Activated T-helper 2 cell treated with anti-CD3 and anti-CD28 coated beads, Interferon-gamma antibody, Interleukin-2, Interleukin-4, amounts not matched to agents 10 μg/mL and 5 μg/mL and 100 μg/mL, durations not matched to agents 14 hours and 24 hours and 36 hours (primary cell): ENCODE data around the gene C10orf120. TPM values are rescaled to one million over a fixed set of nuclear protein-coding genes. Genes with fewer than 3 reads are reported as not detected.

Experiments used
- DNase-seq: peaks from one replicate; pipeline ENCODE4 v3.0.0; 2021; ENCODE audit warnings: low spot score
- H3K27ac Mint-ChIP-seq: one replicate; pipeline ENCODE4 v1.8.0; 2021; ENCODE audit warnings: mixed read lengths
- H3K27me3 Mint-ChIP-seq: one replicate; pipeline ENCODE4 v1.8.0; 2021; ENCODE audit warnings: low read depth, mixed read lengths
- H3K36me3 Mint-ChIP-seq: one replicate; pipeline ENCODE4 v1.8.0; 2021; ENCODE audit warnings: low read depth, mixed read lengths
- H3K4me1 Mint-ChIP-seq: one replicate; pipeline ENCODE4 v1.8.0; 2021; ENCODE audit warnings: low read depth, mixed read lengths
- H3K4me3 Mint-ChIP-seq: one replicate; pipeline ENCODE4 v1.8.0; 2021; ENCODE audit warnings: low read depth, mild to moderate bottlenecking, moderate library complexity, mixed read lengths
- H3K9me3 Mint-ChIP-seq: one replicate; pipeline ENCODE4 v1.8.0; 2021; ENCODE audit warnings: mixed read lengths
- intact Hi-C: fragments of 100-400 bp; cut with micrococcal nuclease; formaldehyde crosslinking; loops from one replicate; pipeline ENCODE4 v1.15.1; 2023
- total RNA-seq: library from RNA; stranded (reverse); gene quantifications from 2 replicates; pipeline ENCODE4 v1.2.3, GENCODE V29; 2022

C10orf120 gene
- total RNA-seq, 1 donor from 2014 or later = not detected

DNA sequence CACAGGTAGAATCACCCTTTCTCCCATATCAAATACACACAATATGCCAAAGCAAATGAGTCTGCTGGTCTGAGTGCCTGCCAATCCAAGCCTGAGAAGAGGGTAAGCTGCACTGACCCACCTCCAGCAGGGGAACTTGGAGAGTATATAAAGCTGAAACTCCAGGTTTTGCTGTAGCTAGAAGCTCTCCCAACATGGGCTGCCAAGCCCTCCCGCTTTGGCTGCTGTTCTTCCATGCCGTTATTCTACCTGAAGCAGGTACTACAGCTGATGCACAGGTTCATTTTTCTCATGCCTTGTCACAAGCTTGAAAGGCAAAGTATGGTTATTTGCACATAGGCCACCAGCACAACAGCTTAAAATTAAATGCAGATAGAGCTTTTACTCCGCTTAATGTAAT lies 21.5 kb upstream of the C10orf120 start:
- intact Hi-C loops = no loop called here
- Mint-ChIP-seq H3K4me1 (no peaks in the 10 kb centered on the region), H3K27ac (no peak overlapping the region), H3K36me3 (no peaks in the 10 kb centered on the region), H3K9me3 (no peaks in the 10 kb centered on the region), H3K4me3 (no peak overlapping the region), H3K27me3 (no peaks in the 10 kb centered on the region)
- no peak for DNase-seq

DNA sequence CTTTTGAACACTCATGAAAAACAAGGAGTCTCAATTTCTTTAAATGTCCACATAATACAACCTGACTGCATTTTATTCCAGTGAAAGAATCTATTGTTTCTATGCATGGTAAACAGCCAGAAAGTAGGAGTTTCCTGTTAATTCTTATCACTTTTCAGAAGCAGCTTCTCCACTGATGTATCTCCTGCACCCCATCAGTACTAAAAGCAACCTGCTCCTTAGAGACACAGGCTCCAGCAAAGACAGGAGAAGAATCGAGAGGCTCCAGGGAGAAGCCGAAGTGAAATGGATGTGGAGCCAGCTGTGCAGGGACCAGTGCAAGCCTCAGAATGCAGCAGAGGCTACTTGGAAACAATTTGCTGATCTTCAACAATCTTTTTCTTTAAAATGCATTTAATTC lies 16.4 kb upstream of the C10orf120 start:
- Mint-ChIP-seq H3K4me3 (no peak overlapping the region), H3K4me1 (no peaks in the 10 kb centered on the region)
- no peak for DNase-seq

DNA sequence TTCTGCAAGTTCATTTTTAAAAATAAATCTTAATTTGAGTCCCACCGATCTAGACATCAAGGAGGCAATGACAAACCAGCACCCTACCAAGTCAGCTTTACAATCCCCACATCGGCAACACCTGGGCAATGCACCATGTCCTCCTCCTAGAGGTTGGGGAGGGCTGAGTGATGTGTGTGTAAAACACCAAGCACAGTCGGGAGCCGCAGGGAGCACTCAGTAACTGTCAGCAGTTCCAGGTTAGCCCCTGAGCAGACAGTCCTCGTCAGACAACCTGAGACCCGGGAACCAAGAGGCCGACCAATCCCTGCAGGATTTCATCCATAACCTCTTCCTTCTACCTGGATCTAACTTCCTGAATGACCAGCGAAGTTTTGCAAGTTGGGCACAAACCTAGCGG lies 15.9 kb upstream of the C10orf120 start:
- intact Hi-C loops = no loop called here
- DNase-seq = no peak

More for the DNA sequence above, 16.4 kb upstream of the C10orf120 start:
- intact Hi-C loops = no loop called here
- Mint-ChIP-seq H3K27me3 (peaks cover 2% of the 10 kb centered on the region), H3K27ac (no peak overlapping the region), H3K36me3 (no peaks in the 10 kb centered on the region), H3K9me3 (no peaks in the 10 kb centered on the region)

DNA sequence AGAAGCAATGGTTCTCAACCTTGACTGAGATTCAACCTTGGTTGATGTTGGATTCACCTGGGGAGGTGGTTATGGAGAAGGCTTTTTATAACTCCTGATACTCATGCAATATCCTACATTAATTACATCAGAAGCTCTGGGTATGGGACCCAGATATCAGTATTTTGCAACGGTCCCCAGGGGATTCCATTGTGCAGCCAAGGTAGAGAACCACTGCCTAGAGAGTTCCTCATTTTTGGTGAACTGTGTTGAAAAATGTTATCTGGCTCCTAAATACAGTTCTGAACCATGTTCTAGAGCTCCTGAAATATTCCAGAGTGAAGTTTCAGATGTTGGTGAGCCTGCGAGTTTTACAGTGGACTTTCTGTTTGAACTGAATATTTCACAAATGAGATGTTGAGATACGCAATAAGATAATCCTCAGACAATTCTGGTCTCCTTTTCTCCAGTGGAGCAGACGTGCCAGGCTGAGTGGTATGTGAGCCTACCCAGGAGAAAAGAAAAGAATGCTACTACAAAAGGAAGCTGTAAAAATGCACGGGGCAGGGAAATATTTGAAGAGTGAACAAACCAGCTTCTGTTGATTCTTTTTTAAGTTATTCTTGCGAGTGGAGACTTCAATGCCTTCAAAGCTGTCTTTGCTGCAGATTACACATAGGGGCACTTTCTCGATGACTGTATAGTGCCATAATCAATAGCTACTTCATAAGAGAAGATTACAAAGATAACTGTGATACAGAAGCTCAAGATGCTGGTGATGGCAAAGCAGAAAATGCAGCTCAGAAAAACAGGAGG lies 13.6 kb upstream of the C10orf120 start:
- no peaks in the 10 kb centered on the region for H3K9me3 Mint-ChIP-seq
- peaks cover 10% of the 10 kb centered on the region for H3K27me3 Mint-ChIP-seq
- H3K4me3 Mint-ChIP-seq = no peak overlapping the region
- H3K36me3 Mint-ChIP-seq = no peaks in the 10 kb centered on the region
- DNase-seq = no peak
- no peaks in the 10 kb centered on the region for H3K4me1 Mint-ChIP-seq
- intact Hi-C loops = no loop called here
- no peak overlapping the region for H3K27ac Mint-ChIP-seq

More for the DNA sequence above, 15.9 kb upstream of the C10orf120 start:
- no peaks in the 10 kb centered on the region for H3K9me3 Mint-ChIP-seq
- H3K27ac Mint-ChIP-seq = no peak overlapping the region
- peaks cover 2% of the 10 kb centered on the region for H3K27me3 Mint-ChIP-seq
- no peaks in the 10 kb centered on the region for H3K4me1 Mint-ChIP-seq
- H3K4me3 Mint-ChIP-seq = no peak overlapping the region
- no peaks in the 10 kb centered on the region for H3K36me3 Mint-ChIP-seq

DNA sequence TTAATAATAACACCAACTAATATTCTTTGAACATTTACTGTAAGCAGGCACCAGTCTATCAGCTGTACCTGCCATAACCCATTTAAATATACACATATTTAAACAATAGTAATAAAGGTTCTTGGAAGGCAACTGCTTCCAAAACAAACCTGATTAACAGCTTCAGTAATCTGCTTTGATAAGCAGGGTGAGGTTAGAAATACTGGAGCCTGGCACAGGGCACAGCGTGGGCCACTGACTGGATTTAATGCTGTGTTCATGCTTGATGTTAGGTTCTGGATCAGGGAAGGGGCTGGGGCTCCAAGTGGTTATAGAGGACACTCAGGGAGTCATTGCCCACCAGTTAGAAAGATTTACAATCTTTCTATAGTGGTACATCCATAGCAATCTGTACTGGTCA lies 10.9 kb upstream of the C10orf120 start:
- Mint-ChIP-seq H3K27me3 (peaks cover 8% of the 10 kb centered on the region), H3K27ac (no peak overlapping the region), H3K9me3 (no peaks in the 10 kb centered on the region), H3K4me1 (no peaks in the 10 kb centered on the region), H3K36me3 (no peaks in the 10 kb centered on the region), H3K4me3 (no peak overlapping the region)
- intact Hi-C loops = no loop called here
- no peak for DNase-seq

DNA sequence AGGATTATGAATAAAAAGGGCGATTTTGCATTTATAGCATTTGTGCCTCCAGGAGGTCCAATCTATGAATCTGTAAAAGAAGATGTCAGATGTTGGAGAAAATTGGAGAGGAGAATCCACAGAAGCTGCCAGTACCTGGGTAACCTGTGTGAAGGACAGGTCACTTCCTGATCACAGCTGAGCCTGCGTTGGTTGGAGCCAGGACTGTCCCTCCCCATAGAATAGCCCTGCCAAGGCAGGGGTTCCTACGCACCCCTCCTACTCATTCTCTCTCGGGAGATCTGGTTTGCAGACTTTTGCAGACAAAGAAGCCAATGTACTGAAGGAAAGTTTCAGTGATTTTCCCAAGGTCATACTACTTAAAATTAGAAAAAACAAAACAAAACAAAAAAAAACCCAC lies 10.3 kb upstream of the C10orf120 start:
- no peaks in the 10 kb centered on the region for H3K9me3 Mint-ChIP-seq
- H3K4me1 Mint-ChIP-seq = no peaks in the 10 kb centered on the region
- DNase-seq = no peak
- peaks cover 8% of the 10 kb centered on the region for H3K27me3 Mint-ChIP-seq
- intact Hi-C loops = no loop called here
- H3K36me3 Mint-ChIP-seq = no peaks in the 10 kb centered on the region
- no peak overlapping the region for H3K27ac Mint-ChIP-seq
- H3K4me3 Mint-ChIP-seq = no peak overlapping the region

DNA sequence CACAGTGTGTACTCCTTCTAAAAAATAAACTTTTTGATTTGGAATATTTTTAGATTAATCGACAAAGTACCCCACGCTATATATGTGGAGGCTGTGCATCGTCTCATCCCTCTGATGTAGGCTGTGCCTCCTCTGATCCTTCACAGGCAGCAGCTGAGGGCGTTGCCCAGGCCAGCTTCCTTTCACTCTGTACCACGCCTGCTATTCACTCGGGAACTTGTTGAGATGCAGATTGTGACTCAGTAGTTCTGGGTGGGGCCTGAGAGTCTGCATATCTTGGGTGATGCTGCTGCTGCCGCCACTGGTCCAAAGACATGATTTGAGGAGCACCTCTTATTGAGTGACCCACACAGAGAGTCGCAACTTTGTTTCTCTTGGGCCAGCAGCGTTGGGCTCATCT lies 7.9 kb upstream of the C10orf120 start:
- Mint-ChIP-seq H3K27me3 (peaks cover 8% of the 10 kb centered on the region), H3K9me3 (no peaks in the 10 kb centered on the region), H3K4me3 (no peak overlapping the region), H3K36me3 (no peaks in the 10 kb centered on the region), H3K27ac (no peak overlapping the region), H3K4me1 (no peaks in the 10 kb centered on the region)
- intact Hi-C loops = no loop called here
- DNase-seq = no peak

DNA sequence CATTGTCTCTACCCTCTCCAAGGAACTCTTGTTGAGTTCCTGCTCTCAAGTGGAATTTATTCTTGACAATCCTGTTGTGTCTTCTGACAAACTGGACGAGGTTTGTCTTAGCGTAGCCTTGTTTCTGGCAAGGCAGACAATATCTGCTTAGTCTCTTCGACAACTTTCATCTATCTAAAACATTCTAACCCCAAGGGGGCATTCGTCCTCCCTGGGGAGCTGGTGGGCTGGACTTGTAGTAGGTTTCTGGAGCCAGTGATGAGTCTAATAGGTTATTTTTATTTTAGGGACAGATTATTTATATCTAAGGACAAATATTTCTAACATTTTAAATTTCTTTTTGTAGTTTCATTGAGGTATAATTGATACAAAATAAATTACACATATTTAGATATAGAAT lies 7.3 kb upstream of the C10orf120 start:
- Mint-ChIP-seq H3K27ac (no peak overlapping the region), H3K27me3 (peaks cover 8% of the 10 kb centered on the region), H3K4me3 (no peak overlapping the region), H3K4me1 (no peaks in the 10 kb centered on the region), H3K9me3 (no peaks in the 10 kb centered on the region), H3K36me3 (no peaks in the 10 kb centered on the region)
- intact Hi-C loops = no loop called here
- no peak for DNase-seq

DNA sequence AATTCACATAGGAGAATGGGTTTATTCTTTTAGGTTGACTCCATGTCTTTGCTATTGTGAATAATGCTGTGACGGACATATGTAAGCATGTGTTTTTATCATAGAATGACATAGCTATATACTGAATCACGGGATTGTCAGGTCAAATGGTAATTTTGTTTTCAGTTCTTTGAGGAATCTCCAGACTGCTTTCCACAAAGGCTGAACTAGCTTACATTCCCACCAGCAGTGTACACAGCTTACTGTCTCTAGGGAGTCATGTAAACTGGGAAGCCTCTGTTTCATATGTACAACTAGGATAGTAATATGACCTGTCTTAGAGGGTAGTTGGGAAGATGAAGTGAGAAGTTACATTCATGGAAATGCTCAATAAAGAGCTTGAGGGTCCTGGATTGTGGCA lies 6.8 kb upstream of the C10orf120 start:
- H3K4me3 Mint-ChIP-seq = no peak overlapping the region
- no peaks in the 10 kb centered on the region for H3K4me1 Mint-ChIP-seq
- no peak for DNase-seq
- intact Hi-C loops = no loop called here
- no peak overlapping the region for H3K27ac Mint-ChIP-seq
- peaks cover 8% of the 10 kb centered on the region for H3K27me3 Mint-ChIP-seq
- H3K9me3 Mint-ChIP-seq = no peaks in the 10 kb centered on the region
- H3K36me3 Mint-ChIP-seq = no peaks in the 10 kb centered on the region

DNA sequence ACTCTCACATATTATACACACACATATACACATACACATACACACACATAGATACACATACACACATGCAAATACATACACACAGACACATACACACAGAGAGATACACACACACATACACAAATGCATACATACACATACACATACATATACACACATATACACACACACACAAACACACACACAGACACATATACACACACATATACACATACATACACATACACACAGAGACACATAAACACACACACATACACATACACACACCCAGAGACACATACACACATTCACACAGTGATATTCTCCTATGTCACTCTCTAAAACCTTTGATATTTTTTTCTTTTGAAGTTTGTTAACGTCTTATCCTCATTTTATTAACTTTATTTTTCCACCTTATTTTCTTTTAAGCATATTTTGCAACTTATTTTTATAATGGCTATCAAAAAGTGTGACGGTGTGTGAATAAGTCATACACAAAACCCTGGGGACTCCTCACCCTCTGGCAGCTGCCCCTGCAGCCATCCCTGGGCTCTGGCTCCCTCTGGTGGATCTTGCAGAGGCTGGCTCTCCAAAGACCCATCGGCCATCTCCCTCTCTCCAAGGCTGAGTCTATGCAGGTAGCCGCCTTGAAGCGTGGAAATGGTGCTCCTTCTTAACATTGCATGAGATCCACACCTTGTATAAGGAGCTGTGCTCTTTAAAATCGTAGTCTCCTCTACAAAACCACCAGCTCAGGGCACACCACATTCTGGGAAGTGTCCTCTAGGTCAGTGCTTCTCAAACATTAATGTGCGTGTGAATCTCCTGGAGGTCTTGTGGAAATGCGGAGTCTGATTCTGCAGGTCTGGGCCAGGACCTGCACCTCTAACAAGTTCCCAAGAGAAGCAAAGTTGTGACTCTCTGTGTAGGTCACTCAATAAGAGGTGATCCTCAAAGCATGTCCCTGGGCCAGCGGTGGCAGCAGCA lies 4.1 kb upstream of the C10orf120 start:
- intact Hi-C loops = no loop called here
- Mint-ChIP-seq H3K9me3 (no peaks in the 10 kb centered on the region), H3K27ac (no peak overlapping the region), H3K27me3 (no peaks in the 10 kb centered on the region), H3K36me3 (no peaks in the 10 kb centered on the region), H3K4me1 (no peaks in the 10 kb centered on the region), H3K4me3 (no peak overlapping the region)
- no peak for DNase-seq

DNA sequence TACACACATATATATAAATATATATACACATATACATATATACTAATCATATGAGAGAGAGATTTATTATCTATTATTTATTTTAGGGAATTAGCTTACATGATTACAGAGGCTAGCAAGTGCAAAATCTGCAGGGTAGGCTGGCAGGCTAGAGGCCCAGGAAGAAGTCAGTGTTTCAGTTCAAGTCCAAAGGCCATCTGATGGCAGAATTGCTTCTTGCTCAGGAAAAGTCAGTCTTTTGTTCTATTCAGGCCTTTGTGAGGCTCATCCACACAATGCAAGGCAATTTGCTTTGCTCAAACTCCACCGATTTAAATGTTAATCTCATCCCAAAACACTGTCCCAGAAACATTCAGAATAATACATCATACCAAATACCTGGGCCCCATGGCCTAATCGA lies 2.6 kb upstream of the C10orf120 start:
- Mint-ChIP-seq H3K36me3 (no peaks in the 10 kb centered on the region), H3K27ac (no peak overlapping the region), H3K4me3 (no peak overlapping the region), H3K4me1 (no peaks in the 10 kb centered on the region), H3K9me3 (no peaks in the 10 kb centered on the region), H3K27me3 (no peaks in the 10 kb centered on the region)
- intact Hi-C loops = no loop called here
- DNase-seq = no peak

DNA sequence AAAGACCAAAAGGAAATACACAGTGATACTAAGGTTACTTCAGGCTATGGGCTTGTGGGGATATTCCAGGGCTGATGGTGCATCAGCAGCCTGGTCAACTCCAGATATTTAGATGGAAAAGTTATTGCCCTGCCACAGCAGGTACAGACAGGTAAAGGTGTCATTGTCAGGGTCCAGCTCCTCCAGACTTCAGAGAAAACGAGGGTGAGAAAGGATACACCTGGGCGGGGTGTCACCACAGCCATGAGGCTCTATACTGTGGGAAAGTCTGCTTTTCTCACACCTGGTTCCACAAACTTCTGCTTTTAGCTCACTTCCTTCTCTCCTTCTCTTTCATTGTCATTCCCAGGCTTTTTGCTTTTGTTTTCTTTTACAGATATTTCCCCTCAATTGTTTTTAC lies 2.0 kb upstream of the C10orf120 start:
- no peaks in the 10 kb centered on the region for H3K9me3 Mint-ChIP-seq
- H3K4me1 Mint-ChIP-seq = no peaks in the 10 kb centered on the region
- no peak overlapping the region for H3K4me3 Mint-ChIP-seq
- H3K27me3 Mint-ChIP-seq = no peaks in the 10 kb centered on the region
- DNase-seq = no peak
- H3K36me3 Mint-ChIP-seq = no peaks in the 10 kb centered on the region
- no peak overlapping the region for H3K27ac Mint-ChIP-seq
- intact Hi-C loops = no loop called here

DNA sequence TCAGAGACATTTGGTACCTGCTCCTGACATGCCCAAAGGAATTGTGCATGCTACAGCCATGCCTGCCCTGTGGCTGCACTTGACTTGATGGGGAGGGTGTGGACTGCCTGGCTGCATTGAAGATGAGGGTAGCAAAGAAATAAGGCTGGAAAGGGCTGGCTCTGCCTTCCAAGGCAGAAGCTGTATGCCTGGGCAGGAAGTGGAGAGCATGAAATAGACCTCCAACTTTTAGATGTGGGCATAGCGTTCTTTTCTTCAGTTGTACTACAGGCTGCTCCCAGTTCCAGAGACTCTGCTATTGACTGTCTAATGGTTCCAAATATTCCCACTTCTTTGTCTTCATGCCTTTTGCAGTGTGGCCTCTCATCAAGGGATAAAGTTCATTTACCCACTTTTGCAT lies 3.0 kb downstream of the C10orf120 start:
- no peak overlapping the region for H3K4me3 Mint-ChIP-seq
- DNase-seq = no peak
- H3K36me3 Mint-ChIP-seq = no peaks in the 10 kb centered on the region
- no peaks in the 10 kb centered on the region for H3K27me3 Mint-ChIP-seq
- H3K27ac Mint-ChIP-seq = no peak overlapping the region
- H3K9me3 Mint-ChIP-seq = no peaks in the 10 kb centered on the region
- intact Hi-C loops = no loop called here
- H3K4me1 Mint-ChIP-seq = no peaks in the 10 kb centered on the region
